HPDE6-E6E7 (cell line): ENCODE data around the gene HOXC13.

Experiments used
- DNase-seq: peaks from one replicate; pipeline ENCODE4 v3.0.0; 2011; ENCODE audit warnings: missing footprints; ENCODE audit errors: extremely low spot score

HOXC13 gene

GRCh38 chr12:53939141-53940108 lies 794 bp downstream of the HOXC13 start:
- peak; percentile 49 for DNase-seq

- DNase-seq = no peak
Measured at GRCh38 chr12:53940443-53941014, 1.9 kb downstream of the HOXC13 start.

- no peak for DNase-seq
Measured at GRCh38 chr12:53941187-53941586, 2.6 kb downstream of the HOXC13 start.

- no peak for DNase-seq
Measured at GRCh38 chr12:53941750-53942149, 3.1 kb downstream of the HOXC13 start.

- no peak for DNase-seq
Measured at GRCh38 chr12:53942467-53942997, 3.9 kb downstream of the HOXC13 start.

- no peak for DNase-seq
Measured at GRCh38 chr12:53944209-53944608, 5.6 kb downstream of the HOXC13 start.

GRCh38 chr12:53944907-53945847 lies 6.5 kb downstream of the HOXC13 start:
- DNase-seq = no peak

- DNase-seq = no peak
Measured at GRCh38 chr12:53947743-53948142, 9.1 kb downstream of the HOXC13 start.

- no peak for DNase-seq
Measured at GRCh38 chr12:53948650-53949593, 10.3 kb downstream of the HOXC13 start.

- DNase-seq = no peak
Measured at GRCh38 chr12:53949631-53950436, 11.2 kb downstream of the HOXC13 start.

- DNase-seq = no peak
Measured at GRCh38 chr12:53950437-53950773, 11.8 kb downstream of the HOXC13 start.

- DNase-seq = no peak
Measured at GRCh38 chr12:53950789-53951576, 12.4 kb downstream of the HOXC13 start.

- no peak for DNase-seq
Measured at GRCh38 chr12:53951577-53952334, 13.1 kb downstream of the HOXC13 start.

GRCh38 chr12:53952335-53952694 lies 13.7 kb downstream of the HOXC13 start:
- no peak for DNase-seq

- DNase-seq = no peak
Measured at GRCh38 chr12:53952871-53953734, 14.5 kb downstream of the HOXC13 start.

- DNase-seq = no peak
Measured at GRCh38 chr12:53953831-53954693, 15.4 kb downstream of the HOXC13 start.

- DNase-seq = no peak
Measured at GRCh38 chr12:53954694-53955035, 16.0 kb downstream of the HOXC13 start, which contains the start of gene HOXC12. Gene HOXC12, plus strand, starts transcription at chr12:53954903. Its CDS starts 27 bp downstream, at chr12:53954930.
